Measurements from ENCODE around the gene ENTR1. TPM values are rescaled to one million over a fixed set of nuclear protein-coding genes. Genes with fewer than 3 reads are reported as not detected.

ENTR1 gene
- polyA plus RNA-seq, 3 donors: 3.3 to 60.0 (median 9.6) TPM

GRCh38 chr9:136404801-136405136, 5.6 kb downstream of the ENTR1 start:
- Histone ChIP-seq H3K27me3 (ENCODE audit: control insufficient read depth in 2 of 2, insufficient read depth in 2 of 2, low read length in 2 of 2) (no peaks in the 10 kb centered on the region), H3K36me3 (replicated peaks in 1 of 2; ENCODE audit: control insufficient read depth in 1 of 2, insufficient read depth in 2 of 2, low read length in 2 of 2) (peaks cover 43 to 55% of the 10 kb centered on the region in 2 donors), H3K4me3 (replicated peaks in 1 of 3; ENCODE audit: low read depth in 2 of 3, low read length in 3 of 3) (no peak overlapping the region), H3K4me1 (ENCODE audit: control insufficient read depth in 1 of 2, insufficient read depth in 2 of 2, low read length in 2 of 2) (peaks cover 11 to 16% of the 10 kb centered on the region in 2 donors), H3K27ac (ENCODE audit: low read depth in 1 of 2, low read length in 2 of 2) (no peak overlapping the region), H2AFZ (ENCODE audit: insufficient read depth, low read depth, low read length, poor library complexity, severe bottlenecking) (no peak overlapping the region), H3K4me2 (replicated peaks; ENCODE audit: extremely low read depth, low read length, poor library complexity, severe bottlenecking) (no peak overlapping the region), H3K9ac (ENCODE audit: insufficient read depth, low read length, poor library complexity, severe bottlenecking) (no peak overlapping the region), H3K9me3 (replicated peaks in 1 of 2; ENCODE audit: control insufficient read depth in 1 of 2, insufficient read depth in 1 of 2, low read length in 2 of 2) (no peaks in the 10 kb centered on the region), H3K79me2 (ENCODE audit: insufficient read depth, low read length) (peaks cover 5% of the 10 kb centered on the region), H4K20me1 (ENCODE audit: insufficient read depth, low read length) (peaks cover 3% of the 10 kb centered on the region)
- 95% methylated on average over 14 of the region's 14 CpGs for WGBS (ENCODE audit: insufficient coverage)
- H3K4me1 Mint-ChIP-seq: peaks cover 20% of the 10 kb centered on the region
- DNase-seq: no peak
- H3K27ac Mint-ChIP-seq: peak overlapping the region in 3 of 7 donors; percentile 37 to 74 (median 54)
- peaks cover 0 to 7% (median 2%) of the 10 kb centered on the region in 3 donors for H3K27me3 Mint-ChIP-seq (ENCODE audit: low read depth in 3 of 3)
- no peak overlapping the region for H3K4me3 Mint-ChIP-seq
- TF ChIP-seq CTCF (IDR thresholded peaks at IDR 0.05): no peak
- peaks cover 0 to 2% (median 0%) of the 10 kb centered on the region in 7 donors for H3K9me3 Mint-ChIP-seq
- H3K36me3 Mint-ChIP-seq: peaks cover 37 to 62% of the 10 kb centered on the region in 2 donors
- intact Hi-C loops (cut with micrococcal nuclease): loop anchor here in 1 of 2 donors (5.0 kb wide), 1 partner anchor 42 kb away; the partner anchor contains the start of gene DNLZ

- intact Hi-C loops (cut with micrococcal nuclease): loop anchor here in 1 of 2 donors (5.0 kb wide), 1 partner anchor 42 kb away; the partner anchor contains the start of gene DNLZ
- Mint-ChIP-seq H3K27ac (peak overlapping the region in 3 of 7 donors; percentile 41 to 74 (median 67)), H3K4me3 (no peak overlapping the region), H3K9me3 (peaks cover 0 to 2% (median 0%) of the 10 kb centered on the region in 7 donors), H3K4me1 (peaks cover 17% of the 10 kb centered on the region), H3K27me3 (ENCODE audit: low read depth in 3 of 3) (peaks cover 0 to 4% (median 2%) of the 10 kb centered on the region in 3 donors), H3K36me3 (peaks cover 37 to 62% of the 10 kb centered on the region in 2 donors)
- Histone ChIP-seq H3K27ac (ENCODE audit: low read depth in 1 of 2, low read length in 2 of 2) (no peak overlapping the region), H3K79me2 (ENCODE audit: insufficient read depth, low read length) (peaks cover 5% of the 10 kb centered on the region), H3K4me2 (replicated peaks; ENCODE audit: extremely low read depth, low read length, poor library complexity, severe bottlenecking) (no peak overlapping the region), H3K9ac (ENCODE audit: insufficient read depth, low read length, poor library complexity, severe bottlenecking) (no peak overlapping the region), H3K36me3 (replicated peaks in 1 of 2; ENCODE audit: control insufficient read depth in 1 of 2, insufficient read depth in 2 of 2, low read length in 2 of 2) (peaks cover 43 to 55% of the 10 kb centered on the region in 2 donors), H2AFZ (ENCODE audit: insufficient read depth, low read depth, low read length, poor library complexity, severe bottlenecking) (no peak overlapping the region), H4K20me1 (ENCODE audit: insufficient read depth, low read length) (peaks cover 7% of the 10 kb centered on the region), H3K27me3 (ENCODE audit: control insufficient read depth in 2 of 2, insufficient read depth in 2 of 2, low read length in 2 of 2) (no peaks in the 10 kb centered on the region), H3K9me3 (replicated peaks in 1 of 2; ENCODE audit: control insufficient read depth in 1 of 2, insufficient read depth in 1 of 2, low read length in 2 of 2) (no peaks in the 10 kb centered on the region), H3K4me1 (ENCODE audit: control insufficient read depth in 1 of 2, insufficient read depth in 2 of 2, low read length in 2 of 2) (peaks cover 10 to 16% of the 10 kb centered on the region in 2 donors), H3K4me3 (replicated peaks in 1 of 3; ENCODE audit: low read depth in 2 of 3, low read length in 3 of 3) (no peak overlapping the region)
- 82% methylated on average over 32 of the region's 32 CpGs for WGBS (ENCODE audit: insufficient coverage)
- DNase-seq: no peak
- no peak for TF ChIP-seq CTCF (IDR thresholded peaks at IDR 0.05)
Observed at GRCh38 chr9:136403915-136404800, 6.3 kb downstream of the ENTR1 start.

Measured in CD14-positive monocyte (primary cell).